Bronchial epithelial cell (primary cell): ENCODE results near the gene IL6ST. TPM values are rescaled to one million over a fixed set of nuclear protein-coding genes. Genes with fewer than 3 reads are reported as not detected.

Experiments
- DNase-seq: peaks from one replicate; pipeline ENCODE4 v3.0.0-alpha.2; 2010; ENCODE audit warnings: low read depth
- FAIRE-seq: peaks from 2 replicates; lab custom pipeline; 2011; peaks lifted over from hg19 to GRCh38; lab: Jason Lieb, UNC
- H3K27me3 ChIP-seq: 2 replicates; pipeline ENCODE4 v1.5.1; 2011; ENCODE audit warnings: low read length; ENCODE audit not compliant: control insufficient read depth, insufficient read depth
- H3K36me3 ChIP-seq: 2 replicates; pipeline ENCODE4 v1.5.1; 2011; ENCODE audit warnings: low read length; ENCODE audit not compliant: control insufficient read depth, insufficient read depth
- H3K4me3 ChIP-seq: 2 replicates; pipeline ENCODE4 v1.5.1; 2011; ENCODE audit warnings: mild to moderate bottlenecking, low read depth, low read length, control low read depth
- total RNA-seq: library from RNA; depleted of rRNA; stranded (reverse); fragments of >200 nt; gene quantifications from 2 replicates; pipeline ENCODE4 v1.2.1, GENCODE V29; 2014
- TF ChIP-seq, protein P1 (sequence below): IDR thresholded peaks from 2 replicates; pipeline ENCODE4 v1.5.1; 2011; ENCODE audit warnings: mild to moderate bottlenecking, moderate library complexity, low read length, control low read depth, inconsistent platforms; ENCODE audit not compliant: insufficient read depth, severe bottlenecking

IL6ST gene
- total RNA-seq, 1 donor from 2014 or later, result 50.8 TPM

DNA sequence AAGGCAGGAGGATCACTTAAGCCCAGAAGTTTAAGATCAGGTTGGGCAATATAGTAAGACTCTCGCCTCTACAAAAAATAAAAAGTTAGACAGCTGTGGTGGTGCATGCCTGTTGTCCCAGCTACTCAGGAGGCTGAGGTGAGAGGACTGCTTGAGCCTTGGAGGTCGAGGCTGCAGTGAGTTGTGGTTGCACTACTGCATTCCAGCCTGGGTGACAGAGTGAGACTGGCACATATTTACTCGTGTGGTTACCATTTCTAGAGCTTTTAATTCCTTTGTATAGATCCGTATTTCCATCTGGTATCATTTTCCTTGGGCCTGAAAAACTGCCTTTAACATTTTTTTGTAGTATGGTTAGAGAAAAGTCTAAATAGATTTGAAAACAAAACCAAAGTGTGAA lies 7.8 kb downstream of the IL6ST start:
- H3K27me3 ChIP-seq, result no peaks in the 10 kb centered on the region
- FAIRE-seq, result no peak
- DNase-seq, result no peak
- no peaks in the 10 kb centered on the region for H3K36me3 ChIP-seq
- no peak overlapping the region for H3K4me3 ChIP-seq
- TF ChIP-seq, protein P1, sequence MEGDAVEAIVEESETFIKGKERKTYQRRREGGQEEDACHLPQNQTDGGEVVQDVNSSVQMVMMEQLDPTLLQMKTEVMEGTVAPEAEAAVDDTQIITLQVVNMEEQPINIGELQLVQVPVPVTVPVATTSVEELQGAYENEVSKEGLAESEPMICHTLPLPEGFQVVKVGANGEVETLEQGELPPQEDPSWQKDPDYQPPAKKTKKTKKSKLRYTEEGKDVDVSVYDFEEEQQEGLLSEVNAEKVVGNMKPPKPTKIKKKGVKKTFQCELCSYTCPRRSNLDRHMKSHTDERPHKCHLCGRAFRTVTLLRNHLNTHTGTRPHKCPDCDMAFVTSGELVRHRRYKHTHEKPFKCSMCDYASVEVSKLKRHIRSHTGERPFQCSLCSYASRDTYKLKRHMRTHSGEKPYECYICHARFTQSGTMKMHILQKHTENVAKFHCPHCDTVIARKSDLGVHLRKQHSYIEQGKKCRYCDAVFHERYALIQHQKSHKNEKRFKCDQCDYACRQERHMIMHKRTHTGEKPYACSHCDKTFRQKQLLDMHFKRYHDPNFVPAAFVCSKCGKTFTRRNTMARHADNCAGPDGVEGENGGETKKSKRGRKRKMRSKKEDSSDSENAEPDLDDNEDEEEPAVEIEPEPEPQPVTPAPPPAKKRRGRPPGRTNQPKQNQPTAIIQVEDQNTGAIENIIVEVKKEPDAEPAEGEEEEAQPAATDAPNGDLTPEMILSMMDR, result no peak

DNA sequence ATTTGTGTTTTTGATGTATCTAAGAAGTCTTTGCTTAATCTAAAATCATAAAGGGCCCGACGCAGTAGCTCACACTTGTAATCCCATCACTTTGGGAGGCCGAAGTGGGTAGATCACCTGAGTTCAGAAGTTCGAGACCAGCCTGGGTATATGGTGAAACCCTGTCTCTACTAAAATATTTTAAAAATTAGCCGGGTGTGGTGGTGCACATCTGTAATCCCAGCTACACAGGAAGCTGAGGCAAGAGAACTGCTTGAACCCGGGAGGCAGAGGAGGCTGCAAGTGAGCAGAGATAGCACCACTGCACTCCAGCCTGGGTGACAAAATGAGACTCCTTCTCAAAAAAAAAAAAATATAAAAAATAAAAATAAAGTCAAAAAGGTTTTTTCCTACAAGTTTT lies 9.6 kb downstream of the IL6ST start:
- Histone ChIP-seq H3K27me3 (no peaks in the 10 kb centered on the region), H3K4me3 (no peak overlapping the region), H3K36me3 (no peaks in the 10 kb centered on the region)
- TF ChIP-seq, protein P1, result no peak
- no peak for FAIRE-seq
- DNase-seq, result no peak

DNA sequence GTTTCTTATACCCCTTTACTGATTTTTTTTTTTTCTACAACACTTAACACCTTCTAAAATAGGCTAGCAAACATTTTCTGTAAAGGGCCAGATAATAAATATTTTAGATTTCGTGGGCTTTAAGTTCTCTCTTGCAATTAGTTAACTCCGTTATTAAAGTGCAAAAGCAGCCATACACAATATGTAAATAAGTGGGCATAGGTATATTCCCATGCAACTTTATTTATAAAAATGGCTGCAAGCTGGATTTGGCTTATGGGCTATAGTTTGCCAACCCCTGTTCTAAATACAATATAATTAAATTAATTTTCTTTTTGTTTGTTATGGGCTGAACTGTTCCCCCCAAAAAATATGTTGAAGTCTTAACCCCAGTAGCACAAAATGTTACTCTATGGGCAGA lies 10.8 kb downstream of the IL6ST start:
- TF ChIP-seq, protein P1, result no peak

DNA sequence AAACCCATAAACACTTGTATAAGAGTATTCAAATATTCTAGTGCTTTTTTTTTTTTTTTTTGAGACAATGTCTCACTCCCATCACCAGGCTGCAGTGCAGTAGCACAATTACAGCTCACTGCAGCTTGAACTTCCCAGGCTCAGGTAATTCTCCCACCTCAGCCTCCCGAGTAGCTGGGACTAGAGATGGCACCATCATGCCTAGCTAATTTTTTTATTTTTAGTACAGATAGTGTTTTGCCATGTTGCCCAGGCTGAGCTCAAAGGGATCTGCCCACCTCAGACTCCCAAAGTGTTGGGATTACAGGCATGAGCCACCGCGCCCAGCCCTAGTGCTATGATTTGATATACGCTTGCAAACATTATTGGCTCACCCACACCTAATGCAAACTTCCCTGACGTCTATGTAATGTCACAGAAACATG lies 11.8 kb downstream of the IL6ST start:
- Histone ChIP-seq H3K27me3 (no peaks in the 10 kb centered on the region), H3K36me3 (no peaks in the 10 kb centered on the region), H3K4me3 (no peak overlapping the region)
- TF ChIP-seq, protein P1, result no peak
- peak; percentile 29 for DNase-seq
- no peak for FAIRE-seq

More for the DNA sequence above, 10.8 kb downstream of the IL6ST start:
- H3K4me3 ChIP-seq, result no peak overlapping the region
- H3K36me3 ChIP-seq, result no peaks in the 10 kb centered on the region
- no peak for DNase-seq
- H3K27me3 ChIP-seq, result no peaks in the 10 kb centered on the region
- FAIRE-seq, result no peak

DNA sequence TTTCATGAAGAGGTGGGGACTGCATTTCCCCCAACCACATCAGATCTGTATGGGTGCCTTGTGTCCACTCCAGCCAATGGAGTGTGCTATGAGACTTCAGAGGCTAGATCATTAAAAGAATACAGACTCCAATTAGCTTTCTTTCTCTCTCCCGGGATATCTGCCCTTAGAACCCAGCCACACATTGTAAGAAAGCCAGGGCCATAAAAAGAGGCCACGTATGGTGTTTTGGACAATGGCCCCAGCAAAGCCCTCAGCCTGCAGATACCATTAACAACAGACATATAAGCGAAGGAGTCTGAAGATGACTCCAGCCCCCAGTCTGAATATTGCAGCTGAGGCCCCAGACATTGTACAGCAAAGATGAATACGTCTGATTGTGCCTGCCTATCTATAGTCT lies 21.5 kb downstream of the IL6ST start:
- DNase-seq, result no peak
- Histone ChIP-seq H3K4me3 (no peak overlapping the region), H3K36me3 (peaks cover 2% of the 10 kb centered on the region), H3K27me3 (no peaks in the 10 kb centered on the region)
- no peak for FAIRE-seq
- TF ChIP-seq, protein P1, result no peak

DNA sequence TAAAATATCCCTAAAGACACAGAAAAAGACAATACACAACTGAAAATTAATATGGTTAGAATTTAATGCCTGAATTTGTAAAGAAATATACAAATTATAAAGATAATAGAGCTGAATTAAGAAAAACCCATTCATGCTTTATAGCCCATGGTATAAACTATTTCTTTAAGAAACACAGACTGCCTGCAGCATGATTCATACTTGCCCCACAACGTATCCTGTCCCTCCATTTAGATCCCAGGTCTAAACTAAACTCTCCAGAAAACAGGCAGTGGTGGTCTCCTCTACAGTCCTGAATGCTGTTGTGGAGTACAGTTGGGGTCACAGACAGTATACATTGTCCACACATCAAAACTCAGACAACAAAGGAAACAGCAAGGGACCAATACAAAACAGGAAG lies 24.8 kb downstream of the IL6ST start:
- Histone ChIP-seq H3K4me3 (no peak overlapping the region), H3K36me3 (peaks cover 1% of the 10 kb centered on the region), H3K27me3 (no peaks in the 10 kb centered on the region)
- no peak for FAIRE-seq
- TF ChIP-seq, protein P1, result no peak
- peak; percentile 44 for DNase-seq
